NB4 (cell line): Measurements from ENCODE around the gene CDK5.

ENCODE experiments used
- POLR2A ChIP-seq: IDR thresholded peaks from 2 replicates; pipeline ENCODE4 v1.6.1; 2011; ENCODE audit warnings: mild to moderate bottlenecking; ENCODE audit not compliant: insufficient read length; ENCODE audit errors: extremely low read depth
- TF ChIP-seq, protein P1 (sequence below): IDR thresholded peaks from one replicate; pipeline ENCODE4 v1.5.1; 2012; ENCODE audit warnings: low read depth, low read length
- TF ChIP-seq, protein P2 (sequence below): IDR thresholded peaks from 2 replicates; pipeline ENCODE4 v1.6.1; 2011; ENCODE audit warnings: low read depth, low read length

DNA sequence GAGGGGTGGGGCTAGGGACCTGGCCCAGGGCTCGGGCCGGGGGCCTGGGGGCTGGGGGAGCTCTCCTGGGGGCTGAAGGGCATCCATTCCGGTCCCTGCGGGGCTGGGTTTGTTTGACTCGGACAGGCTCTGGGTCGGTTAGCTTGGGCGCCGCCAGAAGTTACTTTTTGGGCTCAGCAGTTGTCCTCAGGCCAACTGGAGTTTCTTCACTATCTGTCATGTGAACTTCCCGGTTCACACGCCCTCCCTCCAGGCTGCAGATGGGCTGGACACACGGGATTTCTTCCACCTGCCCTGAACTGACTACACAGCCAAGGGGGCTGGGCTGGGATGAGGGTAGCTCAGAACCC, 5.5 kb upstream of the CDK5 start:
- TF ChIP-seq, protein P1, sequence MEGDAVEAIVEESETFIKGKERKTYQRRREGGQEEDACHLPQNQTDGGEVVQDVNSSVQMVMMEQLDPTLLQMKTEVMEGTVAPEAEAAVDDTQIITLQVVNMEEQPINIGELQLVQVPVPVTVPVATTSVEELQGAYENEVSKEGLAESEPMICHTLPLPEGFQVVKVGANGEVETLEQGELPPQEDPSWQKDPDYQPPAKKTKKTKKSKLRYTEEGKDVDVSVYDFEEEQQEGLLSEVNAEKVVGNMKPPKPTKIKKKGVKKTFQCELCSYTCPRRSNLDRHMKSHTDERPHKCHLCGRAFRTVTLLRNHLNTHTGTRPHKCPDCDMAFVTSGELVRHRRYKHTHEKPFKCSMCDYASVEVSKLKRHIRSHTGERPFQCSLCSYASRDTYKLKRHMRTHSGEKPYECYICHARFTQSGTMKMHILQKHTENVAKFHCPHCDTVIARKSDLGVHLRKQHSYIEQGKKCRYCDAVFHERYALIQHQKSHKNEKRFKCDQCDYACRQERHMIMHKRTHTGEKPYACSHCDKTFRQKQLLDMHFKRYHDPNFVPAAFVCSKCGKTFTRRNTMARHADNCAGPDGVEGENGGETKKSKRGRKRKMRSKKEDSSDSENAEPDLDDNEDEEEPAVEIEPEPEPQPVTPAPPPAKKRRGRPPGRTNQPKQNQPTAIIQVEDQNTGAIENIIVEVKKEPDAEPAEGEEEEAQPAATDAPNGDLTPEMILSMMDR, result no peak
- no peak for TF ChIP-seq POLR2A
- TF ChIP-seq, protein P2, sequence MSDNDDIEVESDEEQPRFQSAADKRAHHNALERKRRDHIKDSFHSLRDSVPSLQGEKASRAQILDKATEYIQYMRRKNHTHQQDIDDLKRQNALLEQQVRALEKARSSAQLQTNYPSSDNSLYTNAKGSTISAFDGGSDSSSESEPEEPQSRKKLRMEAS, result no peak
